ENCODE measurements around the gene REX1BD.
A peak's percentile ranks its signal among the peaks of the same experiment; 100 is the strongest.
"Not testable (repeated sequence)": the region's sequence is repeated elsewhere in the genome, so short reads cannot be mapped to it uniquely, and the experiment has no call there.

REX1BD gene

GRCh38 chr19:18588611-18589379 is at the start of gene REX1BD:
Gene REX1BD (plus strand): TSS chr19:18588798. CDS start chr19:18588802, 4 bp downstream.
- DNase-seq, result peak; percentile 41 to 80

GRCh38 chr19:18539372-18539771 is 49.2 kb upstream of the REX1BD start:
- no peak for DNase-seq

GRCh38 chr19:18540200-18540599 is 48.4 kb upstream of the REX1BD start:
- not testable (repeated sequence) for DNase-seq

- no peak for DNase-seq
Measured at GRCh38 chr19:18541258-18541991, 47.2 kb upstream of the REX1BD start.

GRCh38 chr19:18541992-18542940 is 46.3 kb upstream of the REX1BD start:
- no peak for DNase-seq

- DNase-seq, result peak; percentile 55 to 91
Measured at GRCh38 chr19:18542941-18543813, 45.4 kb upstream of the REX1BD start, which contains the start of gene FKBP8. Gene FKBP8 (minus strand): TSS chr19:18543573. CDS start chr19:18541970, 1,603 bp downstream.

GRCh38 chr19:18543814-18544475 is 44.7 kb upstream of the REX1BD start:
- DNase-seq, result peak; percentile 31 to 78

- no peak for DNase-seq
Measured at GRCh38 chr19:18551631-18552030, 37.0 kb upstream of the REX1BD start.

GRCh38 chr19:18557411-18558201 is 31.0 kb upstream of the REX1BD start, which contains the start of gene KXD1:
Gene KXD1 (plus strand): TSS chr19:18557870. CDS start chr19:18562057, 4,187 bp downstream.
- DNase-seq, result peak; percentile 88 to 97

- DNase-seq, result no peak
Measured at GRCh38 chr19:18558202-18558555, 30.4 kb upstream of the REX1BD start.

GRCh38 chr19:18558604-18559003 is 30.0 kb upstream of the REX1BD start:
- no peak for DNase-seq

- DNase-seq, result no peak
Measured at GRCh38 chr19:18559685-18560084, 28.9 kb upstream of the REX1BD start.

GRCh38 chr19:18562086-18562485 is 26.5 kb upstream of the REX1BD start:
- DNase-seq, result no peak

- no peak for DNase-seq
Measured at GRCh38 chr19:18566953-18567352, 21.6 kb upstream of the REX1BD start.

- DNase-seq, result no peak
Measured at GRCh38 chr19:18568367-18568766, 20.2 kb upstream of the REX1BD start.

GRCh38 chr19:18571564-18572344 is 16.8 kb upstream of the REX1BD start, which contains the start of gene UBA52:
Gene UBA52 (plus strand): TSS chr19:18571857. CDS start chr19:18573301, 1,444 bp downstream.
- DNase-seq, result peak; percentile 86 to 96

GRCh38 chr19:18574691-18575291 is 13.8 kb upstream of the REX1BD start:
- no peak for DNase-seq

- no peak for DNase-seq
Measured at GRCh38 chr19:18576383-18576782, 12.2 kb upstream of the REX1BD start.

GRCh38 chr19:18577365-18577914 is 11.2 kb upstream of the REX1BD start:
- DNase-seq, result no peak

Data from NCI-H526 (cell line).